ENCODE results near the gene PARVB.

DNA sequence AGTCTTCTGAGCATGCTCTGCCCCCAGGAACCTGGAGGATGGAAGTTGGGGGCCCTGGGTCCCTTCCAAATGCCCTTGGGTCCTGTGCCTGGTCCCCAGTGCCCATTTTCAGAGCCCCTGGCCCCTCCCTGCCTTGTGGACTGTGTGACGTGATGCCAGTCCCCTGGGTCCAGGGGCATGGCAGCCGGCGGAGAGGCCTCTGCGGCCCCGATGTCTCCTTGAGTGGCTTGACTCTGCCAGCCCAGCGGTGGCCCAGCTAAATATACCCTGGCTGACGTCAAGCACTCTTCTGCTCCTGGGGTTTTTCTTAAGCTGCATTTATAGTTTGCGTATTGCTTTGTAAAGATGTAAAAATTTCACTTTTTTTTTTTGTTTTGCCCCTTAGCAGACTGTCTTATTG is 121.4 kb downstream of the PARVB start:
- TF ChIP-seq, protein P1, sequence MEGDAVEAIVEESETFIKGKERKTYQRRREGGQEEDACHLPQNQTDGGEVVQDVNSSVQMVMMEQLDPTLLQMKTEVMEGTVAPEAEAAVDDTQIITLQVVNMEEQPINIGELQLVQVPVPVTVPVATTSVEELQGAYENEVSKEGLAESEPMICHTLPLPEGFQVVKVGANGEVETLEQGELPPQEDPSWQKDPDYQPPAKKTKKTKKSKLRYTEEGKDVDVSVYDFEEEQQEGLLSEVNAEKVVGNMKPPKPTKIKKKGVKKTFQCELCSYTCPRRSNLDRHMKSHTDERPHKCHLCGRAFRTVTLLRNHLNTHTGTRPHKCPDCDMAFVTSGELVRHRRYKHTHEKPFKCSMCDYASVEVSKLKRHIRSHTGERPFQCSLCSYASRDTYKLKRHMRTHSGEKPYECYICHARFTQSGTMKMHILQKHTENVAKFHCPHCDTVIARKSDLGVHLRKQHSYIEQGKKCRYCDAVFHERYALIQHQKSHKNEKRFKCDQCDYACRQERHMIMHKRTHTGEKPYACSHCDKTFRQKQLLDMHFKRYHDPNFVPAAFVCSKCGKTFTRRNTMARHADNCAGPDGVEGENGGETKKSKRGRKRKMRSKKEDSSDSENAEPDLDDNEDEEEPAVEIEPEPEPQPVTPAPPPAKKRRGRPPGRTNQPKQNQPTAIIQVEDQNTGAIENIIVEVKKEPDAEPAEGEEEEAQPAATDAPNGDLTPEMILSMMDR (IDR thresholded peaks at IDR 0.05) = no peak
- TF ChIP-seq POLR2A (IDR thresholded peaks at IDR 0.05) (no peak), EP300 (IDR thresholded peaks at IDR 0.05) (no peak)
